PC-9 (cell line): ENCODE measurements around the gene PAX7.

Source experiments
- CTCF ChIP-seq: fragments of 200-600 bp; sonication (generic); conservative IDR thresholded peaks from 2 replicates; pipeline ENCODE4 v1.6.1; 2017; ENCODE audit warnings: mixed run types, antibody characterized with exemption, mild to moderate bottlenecking, moderate library complexity
- EZH2 ChIP-seq: fragments of 200-600 bp; sonication (generic); IDR thresholded peaks from 2 replicates; pipeline ENCODE4 v1.8.0; 2017; ENCODE audit warnings: antibody characterized with exemption, low read depth

GRCh38 chr1:18697541-18697940 lies 66.9 kb downstream of the PAX7 start:
- TF ChIP-seq CTCF (no peak), EZH2 (no peak)
